Natural killer cell (primary cell): ENCODE results near the gene NCAPG. TPM values are rescaled to one million over a fixed set of nuclear protein-coding genes. Genes with fewer than 3 reads are reported as not detected.

Experiments
- ATAC-seq, 3 donors: fragments of 150-1000 bp in 2 of 3; fragments of 200-7000 bp in 1 of 3; cut with Tn5 transposase; 1 replicate in 1 of 3; 2 replicates in 2 of 3; pipeline ENCODE4 v1.10.0; 2021; ENCODE audit warnings: mild to moderate bottlenecking in 2 of 3, moderate library complexity in 2 of 3
- DNase-seq, 2 donors: peaks; one replicate each; pipeline versions ENCODE4 v3.0.0 to v3.0.0-alpha.2; 2013 to 2021; ENCODE audit warnings: mixed read lengths in 1 of 2
- H3K27ac ChIP-seq: one replicate; pipeline ENCODE4 v1.5.1; 2013; ENCODE audit warnings: mild to moderate bottlenecking, low read length
- H3K27me3 ChIP-seq: one replicate; pipeline ENCODE4 v1.6.1; 2013; ENCODE audit warnings: low read length; ENCODE audit not compliant: control insufficient read depth, insufficient read depth
- H3K36me3 ChIP-seq: one replicate; pipeline ENCODE4 v1.6.1; 2013; ENCODE audit warnings: low read length; ENCODE audit not compliant: control insufficient read depth, insufficient read depth
- H3K4me1 ChIP-seq: one replicate; pipeline ENCODE4 v1.6.1; 2013; ENCODE audit warnings: low read length; ENCODE audit not compliant: control insufficient read depth, insufficient read depth
- H3K4me3 ChIP-seq: one replicate; pipeline ENCODE4 v1.5.1; 2013; ENCODE audit warnings: low read length
- H3K9me3 ChIP-seq: one replicate; pipeline ENCODE4 v1.6.1; 2013; ENCODE audit warnings: low read length; ENCODE audit not compliant: control insufficient read depth, insufficient read depth
- H3K27ac Mint-ChIP-seq, 2 donors: one replicate each; pipeline ENCODE4 v1.8.0; 2022; ENCODE audit warnings: mild to moderate bottlenecking in 2 of 2, mixed read lengths in 2 of 2, moderate library complexity in 1 of 2
- H3K27me3 Mint-ChIP-seq, 2 donors: one replicate each; pipeline ENCODE4 v1.8.0; 2022; ENCODE audit warnings: low read depth in 2 of 2, mixed read lengths in 2 of 2
- H3K36me3 Mint-ChIP-seq: one replicate; pipeline ENCODE4 v1.8.0; 2022; ENCODE audit warnings: mixed read lengths
- H3K4me1 Mint-ChIP-seq, 2 donors: one replicate each; pipeline ENCODE4 v1.8.0; 2022; ENCODE audit warnings: mixed read lengths in 2 of 2
- H3K4me3 Mint-ChIP-seq: one replicate; pipeline ENCODE4 v1.8.0; 2022; ENCODE audit warnings: mild to moderate bottlenecking, moderate library complexity, mixed read lengths
- H3K9me3 Mint-ChIP-seq, 2 donors: one replicate each; pipeline ENCODE4 v1.8.0; 2022; ENCODE audit warnings: mixed read lengths in 2 of 2
- WGBS: methylation state at CpG from one replicate; pipeline ENCODE4 v1.1.7; 2013; ENCODE audit warnings: missing lambda C conversion rate; ENCODE audit not compliant: insufficient coverage; 5-methylcytosine and 5-hydroxymethylcytosine counted together
- intact Hi-C: fragments of 100-400 bp; cut with micrococcal nuclease; formaldehyde crosslinking; loops from one replicate; pipeline ENCODE4 v1.14.2; 2022
- total RNA-seq, 4 donors: library from RNA; stranded (reverse); fragments of 120-200 nt in 1 of 4; gene quantifications; one replicate each; pipeline versions ENCODE4 v1.2.3 to v1.2.4, GENCODE V29; 2013 to 2022
- TF ChIP-seq, protein P1 (sequence below): fragments of 200-600 bp; IDR thresholded peaks from one replicate; pipeline ENCODE4 v1.8.0; 2022; ENCODE audit warnings: antibody characterized with exemption

The NCAPG gene
- 1 to 10 TPM; 1.3 to 1.8 (median 1.6) TPM for total RNA-seq
- 1.8 TPM for total RNA-seq (2013)

DNA sequence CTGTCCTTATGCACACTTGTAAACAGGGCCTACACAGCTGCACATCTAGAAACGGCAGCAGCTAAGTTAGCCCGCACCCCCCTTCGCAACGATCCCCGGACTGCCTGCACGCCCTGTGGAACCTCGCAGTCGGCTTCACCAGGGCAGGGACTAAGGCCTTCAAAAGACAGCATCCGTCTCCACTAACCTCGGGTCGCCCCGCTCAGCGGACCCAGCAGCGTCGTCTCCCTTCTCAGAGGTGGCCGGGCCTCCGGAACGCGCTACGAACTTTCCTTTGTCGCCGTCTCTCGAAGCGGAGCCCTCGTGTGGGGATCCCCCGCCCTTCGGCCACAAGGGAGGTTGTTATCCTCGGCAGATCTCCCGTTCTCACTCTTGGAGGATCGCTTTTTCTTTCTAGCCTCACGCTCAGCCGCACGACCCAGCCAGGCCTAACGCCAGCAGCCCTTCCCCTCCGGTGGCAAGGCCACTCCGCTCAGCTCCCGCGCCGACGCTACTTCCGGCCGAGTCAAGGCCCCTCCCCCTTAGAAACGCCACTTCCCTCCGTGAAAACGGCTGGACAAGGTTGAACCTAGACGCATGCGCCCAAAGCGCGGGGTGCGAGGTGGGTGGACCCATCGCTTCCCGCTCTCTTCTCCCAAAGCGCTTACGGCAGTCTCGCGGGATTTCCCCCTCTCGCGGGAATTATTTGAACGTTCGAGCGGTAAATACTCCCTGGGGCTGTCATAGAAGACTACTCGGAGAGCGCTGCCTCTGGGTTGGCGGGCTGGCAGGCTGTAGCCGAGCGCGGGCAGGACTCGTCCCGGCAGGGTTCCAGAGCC lies at the start of gene NCAPG, which contains the start of gene DCAF16:
TSS of gene NCAPG (plus strand) at position 720 of the 818 bp plus-strand sequence. CDS start 99 bp downstream, outside the sequence.
TSS of gene DCAF16 (minus strand) at position 498 of the 818 bp plus-strand sequence. CDS start 6,616 bp downstream, outside the sequence.
- peaks cover 58 to 61% of the 10 kb centered on the region in 2 donors for H3K4me1 Mint-ChIP-seq

GRCh38 chr4:17761062-17761461 lies 49.7 kb upstream of the NCAPG start:
- H3K27me3 Mint-ChIP-seq: peaks cover 0 to 3% of the 10 kb centered on the region in 2 donors
- intact Hi-C loops: no loop called here
- H3K4me1 Mint-ChIP-seq: peaks cover 9 to 10% of the 10 kb centered on the region in 2 donors
- H3K27ac Mint-ChIP-seq: no peak overlapping the region
- DNase-seq (no peak), ATAC-seq (no peak)
- H3K36me3 Mint-ChIP-seq: no peaks in the 10 kb centered on the region
- Histone ChIP-seq H3K36me3 (no peaks in the 10 kb centered on the region), H3K9me3 (no peaks in the 10 kb centered on the region), H3K27me3 (no peaks in the 10 kb centered on the region), H3K27ac (no peak overlapping the region), H3K4me3 (no peak overlapping the region), H3K4me1 (no peaks in the 10 kb centered on the region)
- 84% methylated on average over 1 of the region's 1 CpG for WGBS
- no peaks in the 10 kb centered on the region for H3K9me3 Mint-ChIP-seq
- no peak overlapping the region for H3K4me3 Mint-ChIP-seq
- TF ChIP-seq, protein P1, sequence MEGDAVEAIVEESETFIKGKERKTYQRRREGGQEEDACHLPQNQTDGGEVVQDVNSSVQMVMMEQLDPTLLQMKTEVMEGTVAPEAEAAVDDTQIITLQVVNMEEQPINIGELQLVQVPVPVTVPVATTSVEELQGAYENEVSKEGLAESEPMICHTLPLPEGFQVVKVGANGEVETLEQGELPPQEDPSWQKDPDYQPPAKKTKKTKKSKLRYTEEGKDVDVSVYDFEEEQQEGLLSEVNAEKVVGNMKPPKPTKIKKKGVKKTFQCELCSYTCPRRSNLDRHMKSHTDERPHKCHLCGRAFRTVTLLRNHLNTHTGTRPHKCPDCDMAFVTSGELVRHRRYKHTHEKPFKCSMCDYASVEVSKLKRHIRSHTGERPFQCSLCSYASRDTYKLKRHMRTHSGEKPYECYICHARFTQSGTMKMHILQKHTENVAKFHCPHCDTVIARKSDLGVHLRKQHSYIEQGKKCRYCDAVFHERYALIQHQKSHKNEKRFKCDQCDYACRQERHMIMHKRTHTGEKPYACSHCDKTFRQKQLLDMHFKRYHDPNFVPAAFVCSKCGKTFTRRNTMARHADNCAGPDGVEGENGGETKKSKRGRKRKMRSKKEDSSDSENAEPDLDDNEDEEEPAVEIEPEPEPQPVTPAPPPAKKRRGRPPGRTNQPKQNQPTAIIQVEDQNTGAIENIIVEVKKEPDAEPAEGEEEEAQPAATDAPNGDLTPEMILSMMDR: no peak

More for the DNA sequence above, at the start of gene NCAPG, which contains the start of gene DCAF16:
- H3K27ac Mint-ChIP-seq: peak within 1 kb of the TSS; percentile 99 to 100
- H3K9me3 Mint-ChIP-seq: no peaks in the 10 kb centered on the region
- H3K27ac ChIP-seq: peak within 1 kb of the TSS; percentile 99
- TF ChIP-seq, protein P1: no peak
- DNase-seq (peak; percentile 99), ATAC-seq (peak; percentile 91 to 98 (median 94))
- H3K4me1 ChIP-seq: peaks cover 17% of the 10 kb centered on the region
- peak within 1 kb of the TSS; percentile 99 for H3K4me3 ChIP-seq
- peak within 1 kb of the TSS; percentile 94 for H3K4me3 Mint-ChIP-seq
- WGBS: under 1% methylated on average over 69 of the region's 69 CpGs
- peaks cover 3% of the 10 kb centered on the region for H3K36me3 ChIP-seq
- H3K36me3 Mint-ChIP-seq: no peaks in the 10 kb centered on the region
- no peaks in the 10 kb centered on the region for H3K9me3 ChIP-seq
- no peaks in the 10 kb centered on the region for H3K27me3 ChIP-seq
- no peaks in the 10 kb centered on the region for H3K27me3 Mint-ChIP-seq
- intact Hi-C loops: loop anchor here (1.0 to 5.0 kb wide), 4 partner anchors 43 to 233 kb away; partner anchors contain the start of genes LAP3 and MED28

- ATAC-seq (no peak), DNase-seq (peak in 1 of 2 donors; percentile 6)
- 93% methylated on average over 1 of the region's 1 CpG for WGBS
- H3K4me1 Mint-ChIP-seq: peaks cover 12% of the 10 kb centered on the region in 2 donors
- no peaks in the 10 kb centered on the region for H3K9me3 ChIP-seq
- H3K4me1 ChIP-seq: no peaks in the 10 kb centered on the region
- no peak overlapping the region for H3K4me3 ChIP-seq
- H3K9me3 Mint-ChIP-seq: no peaks in the 10 kb centered on the region
- no peak overlapping the region for H3K4me3 Mint-ChIP-seq
- H3K27me3 ChIP-seq: no peaks in the 10 kb centered on the region
- no peaks in the 10 kb centered on the region for H3K36me3 ChIP-seq
- H3K27ac ChIP-seq: no peak overlapping the region
- intact Hi-C loops: no loop called here
- no peak overlapping the region for H3K27ac Mint-ChIP-seq
- H3K27me3 Mint-ChIP-seq: peaks cover 0 to 2% of the 10 kb centered on the region in 2 donors
- TF ChIP-seq, protein P1: no peak
- H3K36me3 Mint-ChIP-seq: no peaks in the 10 kb centered on the region
Measured at GRCh38 chr4:17762726-17763125, 48.1 kb upstream of the NCAPG start.
